ENCODE results near the gene ZMIZ1.

GRCh38 chr10:79269443-79269842 is 200.7 kb downstream of the ZMIZ1 start:
- TF ChIP-seq CTCF (conservative IDR thresholded peaks at IDR 0.05), result no peak
- no peak for TF ChIP-seq ZFX (IDR thresholded peaks at IDR 0.05)
